Endometrial microvascular endothelial cells (primary cell): ENCODE data around the gene ATP6V1B1. TPM values are rescaled to one million over a fixed set of nuclear protein-coding genes. Genes with fewer than 3 reads are reported as not detected.

Experiments
- in situ Hi-C: cut with HindIII; loops from 2 replicates; pipeline ENCODE4 v1.10.0; 2017; ENCODE audit warnings: low sequenced_read_pairs, low pct_unique_long_range_greater_than_20kb; ENCODE audit errors: inconsistent ontology term
- total RNA-seq: library from RNA; depleted of rRNA; stranded (reverse); fragments of >200 nt; gene quantifications from one replicate; pipeline ENCODE4 v1.2.3, GENCODE V29; 2015; ENCODE audit errors: inconsistent ontology term

The ATP6V1B1 gene
- total RNA-seq, 1 donor from 2014 or later: not detected

DNA sequence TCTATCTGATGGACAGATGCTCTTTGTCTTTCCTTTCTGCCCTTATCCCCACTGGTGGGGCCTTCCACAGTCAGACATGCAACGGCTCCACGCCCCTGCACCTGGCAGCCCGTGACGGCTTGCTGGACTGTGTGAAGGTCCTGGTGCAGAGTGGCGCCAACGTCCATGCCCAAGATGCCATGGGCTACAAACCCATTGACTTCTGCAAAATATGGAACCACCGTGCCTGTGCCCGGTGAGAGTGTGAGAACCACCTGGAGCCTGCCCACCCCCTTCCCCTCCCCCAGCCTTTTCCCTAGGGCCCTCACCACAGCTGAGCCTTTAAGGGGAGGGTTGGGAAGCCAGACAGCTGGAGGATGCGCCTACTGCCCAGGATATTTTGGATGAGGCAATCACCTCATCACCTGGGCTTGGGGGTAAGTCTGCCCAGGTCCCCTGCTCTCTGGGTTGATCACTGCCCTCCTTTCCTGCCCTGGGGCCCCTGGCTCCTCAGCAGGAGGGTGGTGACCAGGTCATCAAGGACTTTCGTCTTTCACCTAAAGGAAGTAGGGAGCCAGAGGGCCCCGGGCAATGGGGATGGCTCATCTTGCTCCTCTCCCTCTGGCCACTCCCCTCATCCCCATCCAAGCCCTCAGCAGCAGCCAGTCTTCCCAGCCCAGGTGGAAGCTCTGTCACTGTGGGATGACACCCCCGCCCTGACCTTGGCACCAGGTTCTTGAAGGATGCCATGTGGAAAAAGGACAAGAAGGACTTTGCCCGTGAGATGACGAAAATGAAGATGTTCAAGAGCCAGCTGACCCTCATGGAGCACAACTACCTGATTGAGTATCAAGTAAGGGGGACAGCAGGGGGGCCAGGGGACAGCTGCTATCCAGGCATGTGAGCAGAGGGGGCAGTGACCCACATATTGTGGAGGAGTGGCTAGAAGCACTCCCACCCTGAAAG, 46.4 kb downstream of the ATP6V1B1 start:
- in situ Hi-C loops: no loop called here

GRCh38 chr2:70982971-70983370, 47.3 kb downstream of the ATP6V1B1 start:
- in situ Hi-C loops: no loop called here

- in situ Hi-C loops: no loop called here
Observed at GRCh38 chr2:70983506-70984227, 48.0 kb downstream of the ATP6V1B1 start.

DNA sequence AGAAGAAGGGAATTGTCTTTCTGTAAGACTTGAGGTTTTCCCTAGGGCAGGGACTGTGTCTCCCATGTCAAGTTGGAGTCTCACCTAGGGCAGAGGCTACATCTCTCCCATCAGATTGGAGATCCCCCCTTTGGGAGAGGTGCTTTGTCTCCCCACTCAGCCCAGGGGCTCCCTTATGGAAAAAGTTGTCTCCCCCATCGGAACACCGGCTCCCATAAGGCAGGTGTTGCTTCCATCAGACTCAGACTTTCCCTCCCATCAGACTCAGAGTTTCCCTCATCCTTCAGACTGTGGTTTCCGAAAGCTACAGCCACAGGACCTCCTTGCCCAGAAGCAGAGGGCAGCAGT, 48.5 kb downstream of the ATP6V1B1 start:
- in situ Hi-C loops: no loop called here

GRCh38 chr2:70984576-70985282, 49.0 kb downstream of the ATP6V1B1 start:
- in situ Hi-C loops: no loop called here

GRCh38 chr2:70985283-70985688, 49.6 kb downstream of the ATP6V1B1 start:
- in situ Hi-C loops: no loop called here

- in situ Hi-C loops: no loop called here
Observed at GRCh38 chr2:70985956-70986355, 50.3 kb downstream of the ATP6V1B1 start.

DNA sequence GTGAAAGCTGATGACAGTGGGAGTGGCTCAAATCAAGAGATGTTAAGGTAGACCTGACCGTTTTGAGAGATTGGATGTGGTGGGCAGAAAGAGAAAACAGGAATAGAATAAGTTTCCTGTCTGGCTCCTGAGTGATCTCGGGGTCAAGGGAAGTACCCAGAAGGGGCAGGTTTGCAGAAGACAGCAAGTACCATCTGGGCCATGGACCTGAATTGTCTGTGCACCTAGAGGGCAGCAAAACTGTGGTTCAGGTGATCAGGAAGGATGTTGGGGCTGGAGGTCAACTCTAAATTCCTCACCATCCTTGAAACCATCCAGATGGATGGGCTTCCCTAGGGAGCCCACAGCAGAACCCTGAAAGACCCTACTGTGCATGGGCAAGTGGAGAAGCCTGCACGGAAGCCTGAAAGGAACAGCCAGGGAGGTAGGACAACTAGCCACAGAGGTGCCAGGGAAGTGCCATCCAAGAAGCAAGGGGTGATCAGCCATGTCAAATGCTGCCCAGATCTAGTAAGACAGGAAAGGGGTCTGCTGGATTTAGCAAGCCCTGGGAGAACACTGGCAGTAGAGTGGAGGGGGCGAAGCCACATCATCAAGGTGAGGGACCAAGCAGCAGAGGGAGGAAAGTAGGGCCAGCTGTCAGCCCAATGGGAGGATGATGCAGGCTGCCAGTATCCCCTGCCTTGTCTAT, 50.9 kb downstream of the ATP6V1B1 start:
- in situ Hi-C loops: no loop called here

GRCh38 chr2:70987386-70987785, 51.7 kb downstream of the ATP6V1B1 start:
- in situ Hi-C loops: no loop called here

DNA sequence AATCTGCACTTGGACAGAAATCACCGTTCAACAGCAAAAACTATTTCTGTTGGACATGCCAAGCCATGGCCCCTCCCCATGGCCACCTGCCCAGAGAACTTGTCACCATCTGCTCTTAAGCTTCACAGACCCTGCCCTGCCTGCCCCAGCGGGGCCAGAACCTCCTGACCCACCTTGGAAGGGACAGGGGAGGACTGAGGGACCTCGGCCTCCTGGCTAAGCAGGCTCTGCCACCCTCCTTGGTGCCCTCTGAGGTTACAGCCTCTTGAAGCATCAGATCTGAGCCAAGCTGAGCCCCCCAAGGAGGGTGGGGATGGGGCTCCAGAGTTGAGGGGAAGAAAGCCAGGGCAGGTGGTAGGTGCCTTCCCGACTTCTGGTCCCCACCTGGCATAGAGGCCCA, 52.5 kb downstream of the ATP6V1B1 start:
- in situ Hi-C loops: no loop called here

DNA sequence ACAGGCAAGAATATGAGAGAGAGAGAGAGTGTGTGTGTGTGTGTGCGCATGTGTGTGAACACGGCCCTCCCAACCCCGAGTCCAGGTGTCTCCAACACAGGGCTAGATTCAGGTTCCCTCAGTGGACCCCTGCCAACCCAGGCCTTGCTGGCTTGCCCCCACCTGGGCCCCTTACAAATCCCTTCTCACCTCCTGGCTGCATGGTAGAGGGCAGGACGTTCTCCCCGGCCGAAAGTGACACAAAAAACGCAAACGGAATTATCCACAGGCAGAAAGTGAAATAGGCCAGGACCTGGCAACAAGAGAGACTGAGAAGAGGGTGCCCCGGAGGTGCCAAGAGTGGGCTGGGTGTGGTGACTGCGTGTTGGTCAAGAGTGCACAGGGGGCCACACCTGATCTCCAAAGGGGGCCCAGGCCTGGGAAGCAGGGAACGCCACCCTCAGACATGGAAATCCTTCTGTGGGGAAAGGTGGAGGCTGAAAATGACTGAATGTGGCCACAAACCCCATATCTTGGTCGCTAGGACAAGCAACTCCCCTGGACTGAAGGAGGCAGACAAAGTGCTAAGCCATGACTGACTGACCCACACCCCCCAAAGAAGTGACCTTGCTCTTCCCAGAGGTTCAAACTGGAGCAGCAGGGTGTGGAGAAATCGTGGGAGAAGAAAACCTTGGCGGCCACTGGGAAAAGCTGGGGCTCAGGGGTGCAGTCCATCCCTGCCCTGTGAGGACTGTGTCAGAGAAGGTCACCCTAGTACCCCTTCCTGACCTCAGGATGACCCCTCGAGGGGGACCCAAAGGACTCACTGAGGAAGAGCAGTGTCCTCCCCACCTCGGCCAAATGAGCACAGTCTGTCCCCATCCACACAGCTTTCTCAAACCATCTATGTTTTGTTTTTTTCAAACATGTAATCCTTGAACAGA, 53.3 kb downstream of the ATP6V1B1 start:
- in situ Hi-C loops: no loop called here

GRCh38 chr2:70990216-70990615, 54.5 kb downstream of the ATP6V1B1 start:
- in situ Hi-C loops: no loop called here

- in situ Hi-C loops: no loop called here
Observed at GRCh38 chr2:70991142-70991541, 55.4 kb downstream of the ATP6V1B1 start.

DNA sequence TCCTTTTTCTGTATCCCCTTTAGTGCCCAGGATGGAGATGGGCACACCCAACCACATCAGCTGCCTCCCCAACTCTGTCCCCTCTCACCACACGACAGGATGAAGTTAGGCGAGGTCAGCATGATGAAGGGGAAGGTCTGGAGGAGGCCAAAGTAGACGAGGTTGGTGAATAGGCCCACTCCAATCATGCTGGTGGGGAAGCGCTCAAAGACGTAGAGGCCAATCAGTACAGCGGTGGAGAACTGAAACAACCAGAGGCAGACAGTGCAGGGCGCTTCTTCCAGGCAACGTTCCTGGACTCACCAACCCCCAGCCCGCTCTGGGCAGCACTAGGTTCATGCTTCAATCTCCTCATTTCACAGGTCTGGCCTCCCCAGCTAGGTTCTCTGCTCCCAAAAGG, 56.0 kb downstream of the ATP6V1B1 start:
- in situ Hi-C loops: no loop called here

DNA sequence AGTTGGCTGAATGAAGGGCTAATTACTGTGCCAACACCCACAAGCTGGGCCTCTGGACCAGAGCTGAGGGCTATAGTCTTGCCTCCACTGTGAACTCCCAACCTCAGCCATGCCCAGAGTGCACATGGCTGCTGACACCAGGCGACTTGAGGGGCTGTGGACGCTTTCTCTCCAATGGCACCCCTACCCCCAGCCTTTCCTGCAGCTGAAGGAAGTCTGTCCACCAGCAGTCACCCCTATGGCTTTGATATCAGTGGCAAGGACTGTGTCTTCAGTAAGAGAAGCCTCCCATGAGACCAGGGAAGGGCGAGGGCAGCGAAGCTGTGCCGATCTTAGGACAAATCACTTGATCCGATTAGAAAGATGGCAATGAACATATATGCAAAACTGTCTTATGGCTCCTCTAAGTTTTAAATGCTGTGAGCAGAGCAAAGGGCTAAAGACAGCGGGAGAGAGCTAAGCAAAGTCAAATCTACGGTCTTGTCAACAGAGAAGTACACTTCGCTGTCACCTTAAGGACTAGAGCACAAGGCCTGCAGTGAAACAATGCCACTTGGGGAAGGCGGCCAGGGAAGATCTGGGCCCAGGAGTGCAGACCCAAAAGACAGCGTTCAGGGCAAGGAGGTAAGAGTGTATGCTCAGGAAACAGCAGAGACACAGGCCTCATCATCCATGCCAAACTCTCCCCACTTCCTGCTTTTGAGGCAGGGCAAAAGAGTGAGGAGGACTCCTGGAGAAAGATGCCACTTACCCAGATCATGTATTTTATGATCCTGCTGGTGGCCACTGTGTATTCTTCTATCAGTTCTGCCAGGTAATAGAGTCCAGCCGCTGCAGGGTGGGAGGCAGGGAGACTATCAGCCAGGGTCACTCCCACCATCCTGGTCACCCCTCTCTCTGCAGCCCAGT, 57.5 kb downstream of the ATP6V1B1 start:
- in situ Hi-C loops: no loop called here

DNA sequence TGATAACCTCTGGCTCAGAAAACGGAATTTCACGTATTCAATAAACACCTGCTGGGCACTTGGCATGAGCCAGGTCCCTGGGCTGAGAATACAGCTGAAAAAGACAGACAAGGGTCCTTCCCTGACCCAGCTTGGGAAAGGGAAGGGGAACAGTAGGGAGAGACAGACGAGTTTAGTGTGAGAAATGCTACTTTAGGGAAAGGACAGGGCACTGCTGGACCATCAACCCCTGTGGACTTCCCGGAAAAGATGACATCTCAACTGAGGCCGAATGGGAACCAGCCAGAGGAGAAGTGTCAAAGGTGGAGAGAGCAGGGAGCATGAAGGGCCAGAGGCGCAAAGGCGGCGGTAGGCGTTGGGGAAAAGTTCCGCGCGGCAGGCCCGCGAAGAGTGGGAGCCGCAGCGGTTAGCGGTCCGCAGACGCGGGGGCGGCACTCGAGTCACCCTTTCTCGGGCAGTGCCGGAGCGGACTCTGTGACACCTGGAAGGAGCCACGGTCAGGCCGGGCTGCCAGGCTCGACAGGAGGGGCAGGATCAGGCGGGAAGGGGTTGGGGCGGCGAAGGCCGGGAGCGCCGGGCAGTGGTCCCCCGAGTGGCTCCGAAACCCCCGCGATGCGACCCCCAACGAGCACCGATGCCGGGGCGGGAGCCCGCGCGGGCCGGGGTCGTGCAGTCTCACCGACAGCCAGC, 58.5 kb downstream of the ATP6V1B1 start:
- in situ Hi-C loops: no loop called here
